Body of pancreas (tissue), 4 donors: ENCODE data around the gene SHH.

Experiments used
- POLR2A ChIP-seq, 3 donors: fragments of 450-650 bp; IDR thresholded peaks; one replicate each; pipeline ENCODE4 v1.6.1; 2016; ENCODE audit warnings: antibody characterized with exemption in 3 of 3, mild to moderate bottlenecking in 2 of 3
- TF ChIP-seq, protein P1 (sequence below), 7 experiments: fragments of 450-650 bp in 4 of 7; fragments of 200-600 bp in 3 of 7; sonication (generic) in 3 of 7; IDR thresholded peaks; one replicate each; pipeline ENCODE4 v1.5.1; 2016 to 2019; ENCODE audit warnings: antibody characterized with exemption in 7 of 7

DNA sequence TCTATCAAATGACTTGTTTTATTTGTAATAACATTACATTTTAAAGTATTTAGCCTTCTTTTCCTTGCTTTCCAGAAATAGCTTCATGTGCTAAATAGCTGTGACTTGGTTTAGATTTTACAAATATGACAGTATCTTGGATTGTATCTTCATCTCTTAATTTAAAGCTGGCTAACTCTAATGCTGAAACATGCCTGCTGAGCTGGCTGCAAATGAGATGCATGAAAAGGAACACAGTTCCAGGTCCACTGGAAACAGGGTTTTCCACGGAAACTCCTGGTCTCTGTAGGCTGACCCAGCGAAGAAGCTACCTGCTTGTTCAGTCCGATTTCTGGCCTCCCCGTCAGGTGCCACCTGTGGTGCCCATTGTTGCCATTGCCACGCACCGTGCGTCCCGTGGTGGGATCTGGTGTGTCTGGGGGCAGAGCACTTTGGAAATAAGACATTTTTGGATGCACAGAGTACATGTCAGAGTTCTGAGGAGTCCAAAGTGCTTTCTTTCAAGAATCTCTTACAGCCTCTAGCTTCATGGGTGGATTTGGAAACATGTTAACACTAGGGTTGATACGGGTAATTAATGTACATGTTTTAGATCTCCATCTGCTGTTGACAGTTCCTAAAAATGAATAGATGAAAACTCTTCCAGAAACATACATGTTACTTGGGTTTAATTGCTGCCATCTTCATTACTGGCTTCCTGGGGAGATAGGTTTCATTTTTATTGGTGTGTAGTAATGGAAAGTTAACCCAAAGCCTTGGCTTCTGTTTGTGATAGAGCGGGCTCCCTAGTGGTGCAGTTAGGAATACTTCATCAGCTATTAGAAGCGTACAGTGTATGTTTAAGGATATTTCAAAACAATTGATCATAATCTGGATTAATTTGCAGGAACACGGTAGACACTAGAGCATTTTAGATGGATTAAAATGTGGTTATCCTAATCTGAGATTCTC lies 45.0 kb downstream of the SHH start:
- no peak for TF ChIP-seq POLR2A (IDR thresholded peaks at IDR 0.05)
- TF ChIP-seq, protein P1, sequence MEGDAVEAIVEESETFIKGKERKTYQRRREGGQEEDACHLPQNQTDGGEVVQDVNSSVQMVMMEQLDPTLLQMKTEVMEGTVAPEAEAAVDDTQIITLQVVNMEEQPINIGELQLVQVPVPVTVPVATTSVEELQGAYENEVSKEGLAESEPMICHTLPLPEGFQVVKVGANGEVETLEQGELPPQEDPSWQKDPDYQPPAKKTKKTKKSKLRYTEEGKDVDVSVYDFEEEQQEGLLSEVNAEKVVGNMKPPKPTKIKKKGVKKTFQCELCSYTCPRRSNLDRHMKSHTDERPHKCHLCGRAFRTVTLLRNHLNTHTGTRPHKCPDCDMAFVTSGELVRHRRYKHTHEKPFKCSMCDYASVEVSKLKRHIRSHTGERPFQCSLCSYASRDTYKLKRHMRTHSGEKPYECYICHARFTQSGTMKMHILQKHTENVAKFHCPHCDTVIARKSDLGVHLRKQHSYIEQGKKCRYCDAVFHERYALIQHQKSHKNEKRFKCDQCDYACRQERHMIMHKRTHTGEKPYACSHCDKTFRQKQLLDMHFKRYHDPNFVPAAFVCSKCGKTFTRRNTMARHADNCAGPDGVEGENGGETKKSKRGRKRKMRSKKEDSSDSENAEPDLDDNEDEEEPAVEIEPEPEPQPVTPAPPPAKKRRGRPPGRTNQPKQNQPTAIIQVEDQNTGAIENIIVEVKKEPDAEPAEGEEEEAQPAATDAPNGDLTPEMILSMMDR (IDR thresholded peaks at IDR 0.05) = no peak
